ENCODE data around the gene INPP5F. TPM values are rescaled to one million over a fixed set of nuclear protein-coding genes. Genes with fewer than 3 reads are reported as not detected.

Gene INPP5F
- total RNA-seq, 1 experiment from 2014 or later, result 26.4 TPM

GRCh38 chr10:119748871-119749270 lies 23.0 kb downstream of the INPP5F start:
- H3K27me3 ChIP-seq (replicated peaks; ENCODE audit: control insufficient read depth, insufficient read depth, low read length), result no peaks in the 10 kb centered on the region
- intact Hi-C loops (cut with micrococcal nuclease; ENCODE audit: unreplicated experiment), result no loop called here
- Mint-ChIP-seq H3K9me3 (ENCODE audit: unreplicated experiment) (peaks cover 9% of the 10 kb centered on the region), H3K27ac (ENCODE audit: unreplicated experiment) (no peak overlapping the region), H3K36me3 (ENCODE audit: insufficient read depth, unreplicated experiment) (peaks cover 12% of the 10 kb centered on the region), H3K4me1 (ENCODE audit: low read depth, unreplicated experiment) (peaks cover 42% of the 10 kb centered on the region), H3K27me3 (ENCODE audit: insufficient read depth, unreplicated experiment) (no peaks in the 10 kb centered on the region), H3K4me3 (ENCODE audit: unreplicated experiment) (no peak overlapping the region)
- DNase-seq, result no peak
- no peak for TF ChIP-seq CTCF (IDR thresholded peaks at IDR 0.05; ENCODE audit: insufficient read depth in 1 of 2, low read depth in 1 of 2, low read length in 1 of 2, severe bottlenecking in 1 of 2, unreplicated experiment in 1 of 2)
- no peaks in the 10 kb centered on the region for H3K36me3 ChIP-seq (ENCODE audit: control insufficient read depth, insufficient read depth, low read length)
- peaks cover 32% of the 10 kb centered on the region for H3K4me1 ChIP-seq
- ChIA-PET POLR2A (no interaction called here), CTCF (interaction anchor here (0.9 kb wide), 1 partner anchor 110 kb away, joined by 3 read pairs; no protein-coding TSS in a partner anchor)
- BruUV-seq (replicated peaks), result no TSS peak
- no peak overlapping the region for H3K4me3 ChIP-seq (ENCODE audit: low read depth, low read length)
- no peaks in the 10 kb centered on the region for H3K9me3 ChIP-seq

GRCh38 chr10:119749455-119749854 lies 23.6 kb downstream of the INPP5F start:
- Mint-ChIP-seq H3K27ac (ENCODE audit: unreplicated experiment) (no peak overlapping the region), H3K4me1 (ENCODE audit: low read depth, unreplicated experiment) (peaks cover 36% of the 10 kb centered on the region), H3K9me3 (ENCODE audit: unreplicated experiment) (peaks cover 9% of the 10 kb centered on the region), H3K4me3 (ENCODE audit: unreplicated experiment) (no peak overlapping the region), H3K36me3 (ENCODE audit: insufficient read depth, unreplicated experiment) (peaks cover 12% of the 10 kb centered on the region), H3K27me3 (ENCODE audit: insufficient read depth, unreplicated experiment) (no peaks in the 10 kb centered on the region)
- ChIA-PET POLR2A (no interaction called here), CTCF (interaction anchor here (0.6 kb wide), 1 partner anchor 101 kb away, joined by 4 read pairs; no protein-coding TSS in a partner anchor)
- H3K9me3 ChIP-seq, result no peaks in the 10 kb centered on the region
- peaks cover 26% of the 10 kb centered on the region for H3K4me1 ChIP-seq
- no peaks in the 10 kb centered on the region for H3K36me3 ChIP-seq (ENCODE audit: control insufficient read depth, insufficient read depth, low read length)
- H3K27me3 ChIP-seq (replicated peaks; ENCODE audit: control insufficient read depth, insufficient read depth, low read length), result no peaks in the 10 kb centered on the region
- intact Hi-C loops (cut with micrococcal nuclease; ENCODE audit: unreplicated experiment), result no loop called here
- no peak for TF ChIP-seq CTCF (IDR thresholded peaks at IDR 0.05; ENCODE audit: insufficient read depth in 1 of 2, low read depth in 1 of 2, low read length in 1 of 2, severe bottlenecking in 1 of 2, unreplicated experiment in 1 of 2)
- BruUV-seq (replicated peaks), result no TSS peak
- DNase-seq, result no peak
- no peak overlapping the region for H3K4me3 ChIP-seq (ENCODE audit: low read depth, low read length)

GRCh38 chr10:119750391-119751230 lies 24.8 kb downstream of the INPP5F start:
- Mint-ChIP-seq H3K27me3 (ENCODE audit: insufficient read depth, unreplicated experiment) (no peaks in the 10 kb centered on the region), H3K9me3 (ENCODE audit: unreplicated experiment) (peaks cover under 1% of the 10 kb centered on the region), H3K4me1 (ENCODE audit: low read depth, unreplicated experiment) (peaks cover 25% of the 10 kb centered on the region), H3K36me3 (ENCODE audit: insufficient read depth, unreplicated experiment) (peaks cover 12% of the 10 kb centered on the region), H3K27ac (ENCODE audit: unreplicated experiment) (peak overlapping the region; percentile 7), H3K4me3 (ENCODE audit: unreplicated experiment) (no peak overlapping the region)
- Histone ChIP-seq H3K27me3 (replicated peaks; ENCODE audit: control insufficient read depth, insufficient read depth, low read length) (no peaks in the 10 kb centered on the region), H3K4me1 (peaks cover 14% of the 10 kb centered on the region; the same call in 1 of the 2 replicates), H3K9me3 (no peaks in the 10 kb centered on the region), H3K36me3 (ENCODE audit: control insufficient read depth, insufficient read depth, low read length) (no peaks in the 10 kb centered on the region), H3K4me3 (ENCODE audit: low read depth, low read length) (no peak overlapping the region)
- peak; percentile 76 to 82 for DNase-seq
- no TSS peak for BruUV-seq (replicated peaks)
- intact Hi-C loops (cut with micrococcal nuclease; ENCODE audit: unreplicated experiment), result loop anchor here (1.0 to 2.0 kb wide), 6 partner anchors 36 to 167 kb away; no protein-coding TSS in a partner anchor
- POLR2A ChIA-PET, result interaction anchor here (1.6 kb wide), 1 partner anchor 25 kb away, joined by 8 read pairs; the partner anchor contains the start of gene INPP5F
- CTCF ChIA-PET, result interaction anchor here (0.5 to 1.8 kb wide), 22 partner anchors 9 to 198 kb away, joined by 3 to 31 read pairs (median 4); partner anchors contain the start of genes INPP5F and MCMBP
- peak; percentile 90 to 96 for TF ChIP-seq CTCF (IDR thresholded peaks at IDR 0.05; ENCODE audit: insufficient read depth in 1 of 2, low read depth in 1 of 2, low read length in 1 of 2, severe bottlenecking in 1 of 2, unreplicated experiment in 1 of 2)
